ENCODE measurements around the gene ATAD3A.

The ATAD3A gene

GRCh38 chr1:1582585-1583346 lies 70.8 kb downstream of the ATAD3A start:
- no peak for DNase-seq (ENCODE audit: low read depth)

GRCh38 chr1:1583347-1584010 lies 71.5 kb downstream of the ATAD3A start:
- no peak for DNase-seq (ENCODE audit: low read depth)
